GM12801 (cell line): ENCODE data around the gene KCNQ2.

Source experiments
- CTCF ChIP-seq: IDR thresholded peaks from one replicate; pipeline ENCODE4 v1.5.1; 2011; ENCODE audit warnings: control low read depth; ENCODE audit not compliant: insufficient read length; ENCODE audit errors: extremely low read depth

Gene KCNQ2

GRCh38 chr20:63401384-63402110 is 70.9 kb downstream of the KCNQ2 start:
- TF ChIP-seq CTCF = no peak

GRCh38 chr20:63400486-63401210 is 71.8 kb downstream of the KCNQ2 start:
- TF ChIP-seq CTCF = no peak

- no peak for TF ChIP-seq CTCF
These were observed 72.7 kb downstream of the KCNQ2 start for GRCh38 chr20:63399596-63400375.

- no peak for TF ChIP-seq CTCF
These were observed 73.5 kb downstream of the KCNQ2 start for GRCh38 chr20:63398744-63399514.

GRCh38 chr20:63397946-63398450 is 74.5 kb downstream of the KCNQ2 start:
- TF ChIP-seq CTCF = no peak

GRCh38 chr20:63397155-63397843 is 75.2 kb downstream of the KCNQ2 start:
- no peak for TF ChIP-seq CTCF
